Measurements from ENCODE around the gene PLXNA4. TPM values are rescaled to one million over a fixed set of nuclear protein-coding genes. Genes with fewer than 3 reads are reported as not detected.

Gene PLXNA4
- total and polyA plus RNA-seq, 2 experiments from 2014 or later: 0.08 to 0.80 TPM

DNA sequence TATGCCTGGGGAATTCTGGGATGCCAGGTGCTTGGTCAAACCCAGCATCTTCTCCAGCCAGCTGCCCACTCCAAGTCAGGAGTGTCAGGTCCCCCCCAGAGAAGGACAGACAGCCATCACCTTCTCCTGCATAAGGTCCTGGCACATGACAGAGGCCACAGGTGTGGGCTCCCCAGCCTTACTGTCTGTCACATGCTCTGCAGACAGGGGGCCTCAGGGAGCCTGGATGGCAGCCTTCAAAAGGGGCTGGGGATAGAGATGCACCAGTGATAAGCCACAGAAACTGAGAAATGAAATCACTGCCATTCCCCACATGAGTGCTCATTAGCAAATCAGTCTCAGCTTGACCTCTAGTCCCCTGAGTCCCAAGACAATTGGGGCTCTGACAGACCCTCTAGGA is 72.9 kb downstream of the PLXNA4 start:
- H3K36me3 ChIP-seq (ENCODE audit: insufficient read depth): no peaks in the 10 kb centered on the region
- peaks cover 2% of the 10 kb centered on the region for H3K27me3 Mint-ChIP-seq (ENCODE audit: insufficient read depth, low read depth, poor library complexity)
- no peaks in the 10 kb centered on the region for H3K9me2 ChIP-seq (ENCODE audit: insufficient read depth)
- H3K4me3 Mint-ChIP-seq: no peak overlapping the region
- TF ChIP-seq EZH2 (IDR thresholded peaks at IDR 0.05; ENCODE audit: low read depth, unreplicated experiment): no peak
- TF ChIP-seq, protein P1, sequence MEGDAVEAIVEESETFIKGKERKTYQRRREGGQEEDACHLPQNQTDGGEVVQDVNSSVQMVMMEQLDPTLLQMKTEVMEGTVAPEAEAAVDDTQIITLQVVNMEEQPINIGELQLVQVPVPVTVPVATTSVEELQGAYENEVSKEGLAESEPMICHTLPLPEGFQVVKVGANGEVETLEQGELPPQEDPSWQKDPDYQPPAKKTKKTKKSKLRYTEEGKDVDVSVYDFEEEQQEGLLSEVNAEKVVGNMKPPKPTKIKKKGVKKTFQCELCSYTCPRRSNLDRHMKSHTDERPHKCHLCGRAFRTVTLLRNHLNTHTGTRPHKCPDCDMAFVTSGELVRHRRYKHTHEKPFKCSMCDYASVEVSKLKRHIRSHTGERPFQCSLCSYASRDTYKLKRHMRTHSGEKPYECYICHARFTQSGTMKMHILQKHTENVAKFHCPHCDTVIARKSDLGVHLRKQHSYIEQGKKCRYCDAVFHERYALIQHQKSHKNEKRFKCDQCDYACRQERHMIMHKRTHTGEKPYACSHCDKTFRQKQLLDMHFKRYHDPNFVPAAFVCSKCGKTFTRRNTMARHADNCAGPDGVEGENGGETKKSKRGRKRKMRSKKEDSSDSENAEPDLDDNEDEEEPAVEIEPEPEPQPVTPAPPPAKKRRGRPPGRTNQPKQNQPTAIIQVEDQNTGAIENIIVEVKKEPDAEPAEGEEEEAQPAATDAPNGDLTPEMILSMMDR (conservative IDR thresholded peaks at IDR 0.05; ENCODE audit: low read depth in 2 of 2): peak; percentile 44 to 71
- no peaks in the 10 kb centered on the region for H3K36me3 Mint-ChIP-seq (ENCODE audit: low read depth)
- H3K27ac Mint-ChIP-seq: no peak overlapping the region
- no peak overlapping the region for H2AFZ ChIP-seq
- H3K4me2 ChIP-seq: no peak overlapping the region
- H3K4me1 Mint-ChIP-seq: peaks cover 14% of the 10 kb centered on the region
- no peak overlapping the region for H3K27ac ChIP-seq (ENCODE audit: low read depth)
- no peaks in the 10 kb centered on the region for H3K27me3 ChIP-seq (ENCODE audit: insufficient read depth)
- H4K20me1 ChIP-seq (replicated peaks; ENCODE audit: insufficient read depth): no peaks in the 10 kb centered on the region
- H3K79me2 ChIP-seq (replicated peaks; ENCODE audit: insufficient read depth): no peaks in the 10 kb centered on the region
- no peaks in the 10 kb centered on the region for H3F3A ChIP-seq (replicated peaks; ENCODE audit: low read depth)
- H3K9me3 Mint-ChIP-seq: no peaks in the 10 kb centered on the region
- no peaks in the 10 kb centered on the region; the same call in 1 of the 2 replicates for H3K4me1 ChIP-seq (ENCODE audit: insufficient read depth)
- DNase-seq (ENCODE audit: low spot score) (peak; percentile 42), ATAC-seq (peak; percentile 79)
- H3K4me3 ChIP-seq: no peak overlapping the region

- TF ChIP-seq POLR2AphosphoS5 (IDR thresholded peaks at IDR 0.05; ENCODE audit: low read depth): no peak
- TF ChIP-seq NANOG (IDR thresholded peaks at IDR 0.05; ENCODE audit: borderline replicate concordance): no peak
- no peak for TF ChIP-seq ZNF331 (CRISPR knock-in tag; IDR thresholded peaks at IDR 0.05; ENCODE audit: low read depth)
- no peak for TF ChIP-seq ETS1 (IDR thresholded peaks at IDR 0.05)
- TF ChIP-seq EZH2phosphoT487 (IDR thresholded peaks at IDR 0.05; ENCODE audit: unreplicated experiment): no peak
- TF ChIP-seq STAT1 (IDR thresholded peaks at IDR 0.05; ENCODE audit: unreplicated experiment): no peak
- no peak for TF ChIP-seq JUNB (IDR thresholded peaks at IDR 0.05; ENCODE audit: unreplicated experiment)
- no peak for TF ChIP-seq ZNF114 (CRISPR knock-in tag; IDR thresholded peaks at IDR 0.05)
- no peak for TF ChIP-seq CREB1 (CRISPR knock-in tag; IDR thresholded peaks at IDR 0.05; ENCODE audit: low read depth)
- Histone ChIP-seq H3K4me3 (no peak overlapping the region), H3K4me2 (no peak overlapping the region), H3K79me2 (replicated peaks; ENCODE audit: insufficient read depth) (no peaks in the 10 kb centered on the region), H3K9me2 (ENCODE audit: insufficient read depth) (no peaks in the 10 kb centered on the region), H2AFZ (no peak overlapping the region), H3K27ac (ENCODE audit: low read depth) (no peak overlapping the region), H3F3A (replicated peaks; ENCODE audit: low read depth) (no peaks in the 10 kb centered on the region), H3K27me3 (ENCODE audit: insufficient read depth) (no peaks in the 10 kb centered on the region), H3K36me3 (ENCODE audit: insufficient read depth) (no peaks in the 10 kb centered on the region), H4K20me1 (replicated peaks; ENCODE audit: insufficient read depth) (no peaks in the 10 kb centered on the region), H3K4me1 (ENCODE audit: insufficient read depth) (no peaks in the 10 kb centered on the region; the same call in 1 of the 2 replicates)
- DNase-seq (ENCODE audit: low spot score): no peak
- no peak overlapping the region for H3K27ac Mint-ChIP-seq
- no peak for ATAC-seq
- peaks cover 14% of the 10 kb centered on the region for H3K4me1 Mint-ChIP-seq
- no peaks in the 10 kb centered on the region for H3K9me3 Mint-ChIP-seq
- H3K27me3 Mint-ChIP-seq (ENCODE audit: insufficient read depth, low read depth, poor library complexity): peaks cover 2% of the 10 kb centered on the region
- no peak overlapping the region for H3K4me3 Mint-ChIP-seq
- H3K36me3 Mint-ChIP-seq (ENCODE audit: low read depth): no peaks in the 10 kb centered on the region
These were observed 74.3 kb downstream of the PLXNA4 start for GRCh38 chr7:132501956-132502355.

All from GM23338 (cell line).